Adipocyte (in vitro differentiated cells): ENCODE measurements around the gene GPR84.
"Not testable (repeated sequence)": the region's sequence is repeated elsewhere in the genome, so short reads cannot be mapped to it uniquely, and the experiment has no call there.

Experiments
- DNase-seq: peaks from one replicate; pipeline ENCODE4 v3.0.0-alpha.2; 2015; ENCODE audit warnings: low read depth
- H3K27me3 ChIP-seq: replicated peaks from 2 replicates; pipeline ENCODE4 v1.7.0; 2013; ENCODE audit warnings: mild to moderate bottlenecking, low read length, moderate library complexity; ENCODE audit not compliant: control insufficient read depth, insufficient read depth
- H3K36me3 ChIP-seq: 2 replicates; pipeline ENCODE4 v1.7.0; 2013; ENCODE audit warnings: low read length, mild to moderate bottlenecking, moderate library complexity; ENCODE audit not compliant: control insufficient read depth, insufficient read depth, severe bottlenecking
- H3K4me1 ChIP-seq: 2 replicates; pipeline ENCODE4 v1.7.0; 2013; ENCODE audit warnings: mild to moderate bottlenecking, low read length, moderate library complexity; ENCODE audit not compliant: control insufficient read depth, insufficient read depth
- H3K4me3 ChIP-seq: 2 replicates; pipeline ENCODE4 v1.7.0; 2013; ENCODE audit warnings: mild to moderate bottlenecking, low read length, moderate library complexity
- H3K9ac ChIP-seq: 2 replicates; pipeline ENCODE4 v1.7.0; 2013; ENCODE audit warnings: mild to moderate bottlenecking, low read length, moderate library complexity
- H3K9me3 ChIP-seq: 2 replicates; pipeline ENCODE4 v1.7.0; 2013; ENCODE audit warnings: mild to moderate bottlenecking, low read length, moderate library complexity; ENCODE audit not compliant: control insufficient read depth

Gene GPR84

DNA sequence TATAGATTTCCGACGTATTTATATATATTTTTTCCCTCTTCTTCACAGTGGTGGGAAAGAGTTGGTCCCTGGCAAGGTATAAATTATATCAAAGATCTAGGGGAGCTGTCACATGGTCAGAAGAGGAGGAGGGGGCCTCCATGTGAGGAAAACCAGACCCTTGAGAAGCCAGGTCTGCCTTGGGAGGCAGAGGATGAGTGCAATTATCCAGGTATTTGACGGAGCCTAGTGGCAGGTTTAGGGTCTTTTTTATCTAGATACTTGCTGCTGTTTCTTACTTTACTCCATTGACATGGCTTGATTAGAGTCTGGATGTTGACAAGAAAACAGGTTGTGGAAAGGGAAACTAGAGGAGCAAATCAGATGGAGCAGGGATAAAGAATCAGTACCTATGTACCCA, 33.8 kb downstream of the GPR84 start:
- no peak overlapping the region for H3K9ac ChIP-seq
- H3K4me3 ChIP-seq = no peak overlapping the region
- H3K9me3 ChIP-seq = no peaks in the 10 kb centered on the region
- peaks cover 28% of the 10 kb centered on the region for H3K4me1 ChIP-seq
- no peaks in the 10 kb centered on the region for H3K27me3 ChIP-seq
- no peak for DNase-seq
- H3K36me3 ChIP-seq = no peaks in the 10 kb centered on the region

DNA sequence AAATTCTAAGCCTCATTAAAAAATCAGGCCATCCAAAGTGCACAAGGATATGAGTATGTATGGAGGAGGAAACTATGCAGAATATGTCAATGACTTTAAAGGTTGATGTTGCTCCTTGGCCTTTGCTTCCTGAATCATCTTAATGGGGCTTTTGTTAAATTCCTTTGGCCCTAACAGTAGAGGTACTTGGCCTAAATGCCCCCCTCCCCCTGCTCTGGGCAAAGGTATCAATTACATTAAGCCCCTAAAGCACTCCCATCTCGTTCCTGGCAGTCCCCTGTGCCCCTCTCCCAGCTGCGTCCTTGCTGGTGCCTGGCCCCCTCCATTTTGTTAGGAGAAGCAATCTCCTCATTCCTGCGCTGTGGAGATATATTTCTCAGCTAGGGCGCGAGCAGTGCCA, 34.5 kb downstream of the GPR84 start:
- Histone ChIP-seq H3K4me1 (peaks cover 28% of the 10 kb centered on the region), H3K4me3 (no peak overlapping the region), H3K9ac (no peak overlapping the region), H3K36me3 (no peaks in the 10 kb centered on the region), H3K27me3 (no peaks in the 10 kb centered on the region), H3K9me3 (no peaks in the 10 kb centered on the region)
- no peak for DNase-seq

DNA sequence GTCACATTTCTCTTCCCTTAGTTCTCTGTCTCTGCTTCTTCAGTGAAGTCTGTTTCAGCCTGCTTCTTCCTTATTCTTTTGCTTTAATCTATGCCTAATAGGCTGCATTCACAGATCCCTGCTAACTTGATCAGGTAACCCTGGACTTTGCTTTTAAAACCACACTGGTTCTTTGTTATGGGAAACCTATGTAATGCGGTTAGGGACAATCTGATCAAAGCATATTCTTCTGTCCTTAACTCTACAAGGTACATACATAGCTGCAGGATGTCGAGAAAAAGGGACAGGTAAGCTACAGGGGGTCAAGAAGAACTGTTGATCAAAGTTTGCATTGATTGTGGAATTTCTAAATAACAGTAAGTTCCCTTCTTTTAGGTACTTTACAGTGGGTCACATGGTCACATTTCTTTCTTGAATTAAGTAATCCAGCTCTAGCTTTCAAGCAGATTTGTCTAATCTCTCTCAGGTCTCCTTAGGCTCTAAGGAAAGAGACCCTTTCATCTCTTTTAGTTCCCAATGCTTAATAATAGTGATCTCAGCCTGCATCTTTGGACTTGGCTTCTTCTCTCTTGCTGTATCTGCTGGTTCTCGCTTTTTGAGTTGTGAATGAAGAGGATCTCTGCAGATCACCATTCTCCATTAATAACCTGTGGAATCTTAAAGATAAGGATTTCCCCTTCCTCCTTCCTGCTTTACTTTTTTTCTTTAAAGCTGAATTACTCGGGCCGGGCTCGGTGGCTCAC, 35.5 kb downstream of the GPR84 start:
- Histone ChIP-seq H3K4me3 (no peak overlapping the region), H3K9me3 (no peaks in the 10 kb centered on the region), H3K27me3 (no peaks in the 10 kb centered on the region), H3K36me3 (no peaks in the 10 kb centered on the region), H3K9ac (no peak overlapping the region), H3K4me1 (peaks cover 28% of the 10 kb centered on the region)
- no peak for DNase-seq

DNA sequence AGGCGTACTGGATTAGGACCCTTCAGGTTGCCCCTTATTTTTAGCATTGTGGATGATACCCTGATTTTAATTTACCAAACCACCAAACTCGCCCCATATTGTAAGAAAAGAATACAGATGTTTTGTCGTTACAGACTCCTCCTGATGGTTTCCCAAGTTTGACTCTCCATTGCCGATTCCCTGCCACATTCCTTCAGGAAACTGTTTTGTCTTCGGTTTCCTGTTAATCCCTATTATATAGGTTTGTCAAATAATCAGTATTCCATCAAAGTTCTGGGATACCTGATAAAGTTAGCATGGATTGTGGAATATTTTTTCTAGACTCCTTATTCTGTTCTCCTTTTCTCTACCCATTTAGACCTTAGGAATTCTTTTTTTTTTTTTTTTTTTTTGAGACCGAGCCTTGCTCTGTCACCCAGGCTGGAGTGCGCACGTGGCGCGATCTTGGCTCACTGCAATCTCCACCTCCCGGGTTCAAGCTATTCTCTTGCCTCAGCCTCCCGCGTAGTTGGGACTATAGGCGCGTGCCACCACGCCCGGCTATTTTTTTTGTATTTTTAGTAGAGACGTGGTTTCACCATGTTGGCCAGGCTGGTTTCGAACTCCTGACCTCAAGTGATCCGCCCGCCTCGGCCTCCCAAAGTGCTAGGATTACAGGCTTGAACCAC, 38.7 kb downstream of the GPR84 start:
- H3K9me3 ChIP-seq, H3K36me3 ChIP-seq, H3K27me3 ChIP-seq, DNase-seq: not testable (repeated sequence)
- peak overlapping the region; percentile 97 for H3K4me3 ChIP-seq
- H3K9ac ChIP-seq = peak overlapping the region; percentile 98
- peaks cover 20% of the 10 kb centered on the region for H3K4me1 ChIP-seq

DNA sequence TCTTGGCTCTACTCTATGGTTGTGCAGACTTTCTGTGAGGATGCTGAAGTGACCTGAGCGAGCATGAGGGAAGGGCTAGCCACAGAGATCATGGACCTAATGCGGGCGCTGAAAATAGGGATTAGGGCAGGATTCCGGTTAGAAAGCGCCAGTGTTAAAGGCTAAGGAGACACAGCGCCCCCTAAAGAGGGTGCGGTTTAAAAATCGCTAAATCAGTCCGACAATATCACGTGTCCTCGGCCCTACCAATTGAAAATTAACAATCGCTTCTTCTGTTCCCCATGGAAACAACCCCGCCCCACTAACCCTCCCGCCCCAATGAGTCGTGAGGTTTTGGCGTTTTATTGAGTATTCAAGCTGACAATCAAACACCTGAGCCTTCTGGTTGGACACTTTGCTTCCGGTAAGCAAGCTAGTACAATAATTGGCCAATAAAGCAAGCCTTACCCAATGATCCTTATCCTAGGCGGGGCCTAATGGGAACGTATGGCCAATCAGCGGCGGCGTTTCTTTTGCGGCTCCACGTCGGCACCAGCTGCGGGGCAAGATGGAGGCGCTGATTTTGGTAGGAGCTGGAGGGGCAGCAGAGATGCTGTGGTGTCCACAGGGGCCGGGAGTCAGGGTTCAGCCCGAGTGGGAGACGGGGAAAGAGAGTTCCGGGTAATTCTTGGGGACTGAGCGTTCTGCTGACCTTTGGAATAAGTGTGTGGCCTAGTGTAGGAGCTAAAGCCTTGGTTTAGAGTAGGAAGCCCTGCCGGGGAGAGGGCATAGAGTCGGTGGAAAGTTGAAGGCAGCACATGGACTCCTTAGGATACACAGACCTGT, 39.5 kb downstream of the GPR84 start, which contains the start of gene COPZ1:
COPZ1 (plus strand) TSS at position 515 of the 825 bp plus-strand sequence; CDS start at position 548, 33 bp downstream.
- Histone ChIP-seq H3K9me3 (no peaks in the 10 kb centered on the region), H3K4me1 (peaks cover 17% of the 10 kb centered on the region), H3K4me3 (peak within 1 kb of the TSS; percentile 97), H3K36me3 (no peaks in the 10 kb centered on the region), H3K9ac (peak within 1 kb of the TSS; percentile 98), H3K27me3 (no peaks in the 10 kb centered on the region)
- peak; percentile 99 for DNase-seq

DNA sequence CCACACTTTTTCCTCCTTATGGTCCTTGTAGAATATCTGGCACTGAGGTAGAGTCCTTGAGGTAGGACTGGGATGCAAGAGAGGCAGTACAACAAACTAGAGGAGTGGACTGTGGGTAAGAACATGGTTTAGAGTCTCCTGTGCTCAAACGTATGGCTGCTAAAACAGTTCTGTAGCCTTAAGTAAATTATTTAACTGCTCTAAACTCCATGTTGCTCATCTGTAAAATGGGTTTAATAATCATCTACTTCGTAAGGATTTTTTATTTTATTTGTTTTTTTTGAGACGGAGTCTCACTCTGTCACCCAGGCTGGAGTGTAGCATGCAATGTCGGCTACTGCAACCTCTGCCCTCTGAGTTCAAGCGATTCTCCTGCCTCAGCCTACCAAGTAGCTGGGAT, 42.9 kb downstream of the GPR84 start:
- H3K4me3 ChIP-seq = no peak overlapping the region
- H3K4me1 ChIP-seq = peaks cover 2% of the 10 kb centered on the region
- no peaks in the 10 kb centered on the region for H3K27me3 ChIP-seq
- H3K9me3 ChIP-seq = no peaks in the 10 kb centered on the region
- DNase-seq = no peak
- H3K36me3 ChIP-seq = no peaks in the 10 kb centered on the region
- H3K9ac ChIP-seq = no peak overlapping the region
